H1 (cell line): ENCODE data around the gene FKBP1B. TPM values are rescaled to one million over a fixed set of nuclear protein-coding genes. Genes with fewer than 3 reads are reported as not detected.

ENCODE experiments used
- CTCF ChIP-seq, 3 experiments: IDR thresholded peaks; 1 replicate in 2 of 3; 2 replicates in 1 of 3; pipeline versions ENCODE4 v1.5.1 to v1.6.1; 2011; ENCODE audit warnings: low read length in 3 of 3, mild to moderate bottlenecking in 3 of 3, inconsistent platforms in 2 of 3, low read depth in 1 of 3, moderate library complexity in 1 of 3; ENCODE audit not compliant: insufficient read depth in 1 of 3; ENCODE audit errors: control extremely low read depth in 1 of 3
- GABPA ChIP-seq: IDR thresholded peaks from 2 replicates; pipeline ENCODE4 v1.6.1; 2011; ENCODE audit warnings: mild to moderate bottlenecking, low read length, moderate library complexity, borderline replicate concordance; ENCODE audit not compliant: insufficient read depth
- TAF1 ChIP-seq: IDR thresholded peaks from 2 replicates; pipeline ENCODE4 v1.6.1; 2011; ENCODE audit warnings: mild to moderate bottlenecking, low read depth, low read length
- polyA plus RNA-seq, 7 experiments: library from polyadenylated mRNA; depleted of rRNA in 3 of 7; stranded (reverse) in 5 of 7; unstranded in 2 of 7; fragments of >200 nt in 5 of 7; fragments of 200-250 nt in 2 of 7; gene quantifications; 1 replicate in 5 of 7; 2 replicates in 1 of 7; 4 replicates in 1 of 7; pipeline versions ENCODE4 v1.2.1 to v1.2.3, GENCODE V29; 2011 to 2013; ENCODE audit warnings: missing spikeins in 2 of 7, mixed read lengths in 2 of 7
- total RNA-seq: library from RNA; stranded (reverse); fragmentation: NEBNext Ultra II Directional; extraction: Animal tissue kit (Norgen Biotek cat#: 25700); gene quantifications from 2 replicates; pipeline ENCODE4 v1.2.1, GENCODE V29; 2021

The FKBP1B gene
- total and polyA plus RNA-seq, 2 of the 8 experiments (the other 6 are each of a cell fraction or from before 2014, with no cell fraction given), result 50.8 to 151 TPM

GRCh38 chr2:24021122-24021998, 28.2 kb upstream of the FKBP1B start (continued):
- TF ChIP-seq CTCF (IDR thresholded peaks at IDR 0.05; ENCODE audit: control extremely low read depth in 1 of 3, insufficient read depth in 1 of 3, low read depth in 1 of 3, low read length in 3 of 3) (peak in 2 of 3 experiments; percentile 85 to 93; a peak in 3 of 4 replicates), TAF1 (no peak), GABPA (no peak)
